ENCODE results near the gene MRPL42. TPM values are rescaled to one million over a fixed set of nuclear protein-coding genes. Genes with fewer than 3 reads are reported as not detected.
"Not testable (repeated sequence)": the region's sequence is repeated elsewhere in the genome, so short reads cannot be mapped to it uniquely, and the experiment has no call there.

MRPL42 gene
- total RNA-seq, 1 donor from 2014 or later, result 47.9 TPM

DNA sequence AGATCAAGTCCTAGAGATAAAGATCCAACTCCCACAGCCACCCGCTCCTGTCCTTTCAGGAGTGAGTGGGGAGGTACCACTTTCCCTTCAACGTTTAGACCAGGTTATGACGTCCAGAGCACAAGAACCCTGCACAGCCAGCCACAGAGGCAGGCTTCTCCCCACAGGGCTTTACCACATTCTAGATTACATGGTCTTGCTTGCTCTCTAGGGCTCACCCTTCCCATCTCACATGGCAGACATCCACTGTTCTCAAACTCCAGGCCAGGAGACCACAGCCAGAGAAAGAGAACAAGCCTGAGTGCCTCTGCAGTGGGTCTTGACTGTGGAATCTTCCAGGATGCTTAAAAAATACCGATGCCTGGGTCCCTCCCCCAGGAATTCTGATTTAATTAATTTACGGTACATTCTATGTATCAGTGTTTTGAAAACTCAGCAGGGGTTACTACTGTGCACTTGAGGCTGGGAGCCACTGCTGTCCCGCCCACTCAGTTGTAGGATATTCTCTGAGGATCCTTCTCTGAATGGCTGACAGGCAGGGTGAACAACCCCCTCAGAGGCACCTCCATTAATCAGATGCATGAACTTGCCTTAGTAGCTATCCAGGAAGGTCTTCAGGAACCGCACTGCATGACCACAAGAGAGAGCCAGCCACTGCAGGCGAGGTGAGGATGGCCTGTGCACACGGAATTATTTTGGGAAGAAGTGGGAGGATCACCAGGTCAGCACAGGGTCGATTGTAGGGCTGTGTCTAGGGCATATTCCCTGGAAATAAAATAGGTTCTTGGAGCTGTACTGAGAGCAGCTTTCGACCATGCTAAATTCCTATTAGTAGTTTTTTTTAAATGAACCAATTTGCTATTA is 83.7 kb downstream of the MRPL42 start:
- no peak for ATAC-seq

DNA sequence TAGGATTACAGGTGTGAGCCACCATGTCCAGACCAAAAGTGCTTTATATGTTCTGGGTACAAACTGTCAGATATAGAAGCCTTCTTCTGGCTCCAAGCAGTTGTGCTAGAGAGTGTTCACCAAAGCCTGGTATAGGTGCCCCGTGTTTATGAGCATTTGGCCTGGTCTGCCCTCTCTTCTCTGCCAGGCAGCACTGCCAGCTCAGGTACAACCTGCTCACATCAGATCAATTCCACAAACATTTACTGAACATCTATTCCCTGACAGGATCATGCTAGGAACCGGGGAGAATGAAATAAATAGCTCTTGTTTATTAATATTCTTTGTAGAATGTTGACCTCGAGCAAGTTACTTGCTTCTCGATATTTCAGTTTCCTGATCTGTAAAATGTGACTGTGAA is 85.1 kb downstream of the MRPL42 start:
- no peak for ATAC-seq

DNA sequence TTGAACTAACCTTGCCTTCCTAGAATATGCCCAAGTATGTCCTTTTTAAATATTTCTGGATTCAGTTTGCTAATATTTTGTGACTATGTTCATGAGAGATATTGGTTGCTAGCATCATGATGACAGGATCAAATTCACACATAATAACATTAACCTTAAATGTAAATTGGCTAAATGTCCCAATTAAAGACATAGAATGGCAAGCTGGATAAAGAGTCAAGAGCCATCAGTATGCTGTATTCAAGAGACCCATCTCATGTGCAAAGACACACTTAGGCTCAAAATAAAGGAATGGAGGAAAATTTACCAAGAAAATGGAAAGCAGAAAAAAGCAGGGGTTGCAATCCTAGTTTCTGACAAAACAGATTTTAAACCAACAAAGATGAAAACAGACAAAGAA is 90.6 kb downstream of the MRPL42 start:
- ATAC-seq, result not testable (repeated sequence)

DNA sequence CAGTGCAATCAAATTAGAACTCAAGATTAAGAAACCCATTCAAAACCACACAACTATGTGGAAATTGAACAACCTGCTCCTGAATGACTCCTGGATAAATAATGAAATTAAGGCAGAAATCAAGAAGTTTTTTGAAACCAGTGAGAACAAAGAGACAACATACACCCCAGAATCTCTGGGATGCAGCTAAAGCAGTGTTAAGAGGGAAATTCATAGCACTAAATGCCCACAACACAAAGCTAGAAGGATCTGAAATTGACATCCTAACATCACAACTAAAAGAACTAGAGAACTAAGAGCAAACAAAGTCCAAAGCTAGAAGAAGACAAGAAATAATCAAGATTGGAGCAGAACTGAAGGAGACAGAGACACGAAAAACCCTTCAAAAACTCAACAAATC is 91.4 kb downstream of the MRPL42 start:
- ATAC-seq, result not testable (repeated sequence)

DNA sequence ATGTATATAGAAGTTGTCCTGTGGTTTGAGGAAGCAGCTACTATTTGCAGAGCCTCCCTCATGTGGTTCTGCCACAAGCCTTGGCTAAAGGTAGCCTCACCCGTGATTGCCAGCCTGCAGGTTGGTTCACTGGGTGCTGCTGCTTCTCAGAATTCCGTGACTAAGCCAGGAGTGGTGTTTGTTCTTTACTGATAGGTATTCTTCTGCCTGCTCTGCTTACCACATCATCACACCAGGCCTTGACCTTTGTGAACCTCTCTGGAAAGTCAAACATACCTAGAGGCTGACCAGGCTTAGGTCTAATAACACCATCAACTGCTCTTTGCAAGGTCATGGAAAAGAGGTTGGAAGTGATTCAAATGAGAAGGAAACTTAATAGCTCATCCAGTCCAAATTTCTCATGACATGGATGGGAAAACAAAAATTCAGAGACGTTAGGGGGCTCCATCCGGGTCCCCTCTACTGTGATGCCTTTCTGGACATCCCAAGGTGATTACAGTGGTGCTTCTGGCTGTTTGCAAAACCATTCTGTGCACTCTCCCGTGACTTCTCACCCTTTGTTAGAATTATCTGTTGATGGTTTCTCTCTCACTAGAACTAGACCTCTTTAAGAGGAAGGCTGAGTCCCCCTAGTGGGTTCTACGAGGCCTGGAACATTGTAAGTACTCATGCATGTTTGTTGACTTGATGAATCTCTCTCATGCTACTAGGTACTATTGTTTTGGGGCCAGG is 96.7 kb downstream of the MRPL42 start:
- ATAC-seq, result peak; percentile 94

DNA sequence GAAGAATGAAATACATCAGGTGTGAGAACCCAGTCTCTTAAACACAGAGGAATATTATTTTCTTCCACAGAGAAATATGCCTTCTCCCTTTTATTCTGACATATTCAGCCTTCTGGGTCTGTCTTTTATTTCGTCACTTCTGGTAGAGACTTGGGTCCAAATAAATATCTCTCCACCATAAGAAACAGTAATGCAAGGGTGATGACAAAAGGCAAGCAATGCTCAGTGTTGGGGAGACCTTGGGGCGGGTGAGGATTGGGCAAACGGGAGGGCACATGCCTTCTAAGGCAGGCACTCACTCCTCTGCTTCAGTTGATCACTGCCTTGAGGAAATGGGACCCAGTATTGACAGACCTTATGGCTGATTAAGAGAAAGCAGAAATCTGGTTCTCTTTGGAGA is 98.4 kb downstream of the MRPL42 start:
- no peak for ATAC-seq

Other genes starting within 250 kb of the MRPL42 start
- 21.6 TPM for gene NUDT4, start 89.6 kb upstream of the MRPL42 start, total RNA-seq
- gene UBE2N, start 25.6 kb upstream of the MRPL42 start, total RNA-seq, result 89.2 TPM
- gene SOCS2, start 105.2 kb downstream of the MRPL42 start, total RNA-seq, result 5.8 TPM
- 22.5 TPM for gene CRADD, start 209.9 kb downstream of the MRPL42 start, total RNA-seq

Measured in esophagus mucosa (tissue), 1 donor.